ENCODE results near the gene BBS9.
"Not testable (repeated sequence)": the region's sequence is repeated elsewhere in the genome, so short reads cannot be mapped to it uniquely, and the experiment has no call there.

BBS9 gene

GRCh38 chr7:33278095-33278494 lies 148.7 kb downstream of the BBS9 start:
- Histone ChIP-seq H3K4me1 (ENCODE audit: insufficient read depth, low read length) (no peaks in the 10 kb centered on the region), H3K9me3 (ENCODE audit: low read length) (no peaks in the 10 kb centered on the region), H3K4me3 (ENCODE audit: low read length) (no peak overlapping the region), H3K27me3 (ENCODE audit: insufficient read depth, low read length) (no peaks in the 10 kb centered on the region), H3K36me3 (ENCODE audit: insufficient read depth, low read length) (no peaks in the 10 kb centered on the region), H2AFZ (ENCODE audit: low read depth, low read length) (no peak overlapping the region)

- no peak overlapping the region for H2AFZ ChIP-seq (ENCODE audit: low read depth, low read length)
These were observed 157.1 kb downstream of the BBS9 start for GRCh38 chr7:33286501-33286900.

DNA sequence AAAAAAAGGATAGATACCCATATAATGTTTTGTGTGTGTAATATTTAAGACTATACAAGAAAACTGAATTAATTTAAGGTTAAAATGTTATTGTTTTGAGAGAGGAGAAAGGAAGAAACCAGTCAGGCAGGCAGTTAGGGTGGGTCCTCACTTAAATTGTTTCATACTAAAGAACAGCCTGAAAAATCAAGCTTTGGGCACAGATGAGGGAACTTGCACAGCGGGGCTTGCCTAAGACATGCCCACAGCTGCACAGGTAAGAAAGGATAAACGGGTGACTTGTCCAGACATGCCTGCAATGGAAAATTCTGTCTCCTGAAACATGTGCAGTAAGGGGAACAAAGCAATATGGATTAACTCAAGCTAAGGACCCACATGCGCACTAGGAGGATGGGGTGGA lies 158.4 kb downstream of the BBS9 start:
- no peaks in the 10 kb centered on the region for H3K27me3 ChIP-seq (ENCODE audit: insufficient read depth, low read length)
- no peaks in the 10 kb centered on the region for H3K36me3 ChIP-seq (ENCODE audit: insufficient read depth, low read length)
- no peak overlapping the region for H2AFZ ChIP-seq (ENCODE audit: low read depth, low read length)
- no peak overlapping the region for H3K4me3 ChIP-seq (ENCODE audit: low read length)
- H3K4me1 ChIP-seq (ENCODE audit: insufficient read depth, low read length) = no peaks in the 10 kb centered on the region
- H3K9me3 ChIP-seq (ENCODE audit: low read length) = peaks cover 3% of the 10 kb centered on the region

More at GRCh38 chr7:33286501-33286900, 157.1 kb downstream of the BBS9 start:
- Histone ChIP-seq H3K36me3 (ENCODE audit: insufficient read depth, low read length) (no peaks in the 10 kb centered on the region), H3K9me3 (ENCODE audit: low read length) (peaks cover 3% of the 10 kb centered on the region), H3K27me3 (ENCODE audit: insufficient read depth, low read length) (no peaks in the 10 kb centered on the region), H3K4me3 (ENCODE audit: low read length) (no peak overlapping the region), H3K4me1 (ENCODE audit: insufficient read depth, low read length) (no peaks in the 10 kb centered on the region)

DNA sequence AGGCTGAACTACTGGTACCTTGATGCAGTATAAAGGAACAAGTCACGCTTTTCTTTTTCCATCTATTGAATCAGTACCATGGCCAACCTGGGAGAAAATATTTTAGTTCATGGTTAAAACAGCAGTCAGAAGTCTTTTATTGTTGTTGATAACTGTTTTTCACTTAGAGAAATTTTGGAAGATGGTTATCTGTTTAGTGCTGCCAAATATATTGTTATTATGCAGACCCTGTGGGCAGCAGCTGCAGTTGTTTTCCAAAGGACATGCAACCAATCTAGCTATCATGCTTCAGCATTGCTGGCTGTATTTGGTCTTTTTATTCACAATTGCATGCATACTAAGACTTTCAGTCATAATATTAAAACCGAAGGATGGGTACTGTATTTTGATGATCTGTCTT lies 169.5 kb downstream of the BBS9 start:
- H3K9me3 ChIP-seq (ENCODE audit: low read length) = peaks cover 3% of the 10 kb centered on the region
- H3K4me3 ChIP-seq (ENCODE audit: low read length) = no peak overlapping the region
- no peaks in the 10 kb centered on the region for H3K4me1 ChIP-seq (ENCODE audit: insufficient read depth, low read length)
- H2AFZ ChIP-seq (ENCODE audit: low read depth, low read length) = no peak overlapping the region
- no peaks in the 10 kb centered on the region for H3K27me3 ChIP-seq (ENCODE audit: insufficient read depth, low read length)
- no peaks in the 10 kb centered on the region for H3K36me3 ChIP-seq (ENCODE audit: insufficient read depth, low read length)

GRCh38 chr7:33299425-33299824 lies 170.1 kb downstream of the BBS9 start:
- no peak overlapping the region for H3K4me3 ChIP-seq (ENCODE audit: low read length)
- H3K4me1 ChIP-seq (ENCODE audit: insufficient read depth, low read length) = no peaks in the 10 kb centered on the region
- no peak overlapping the region for H2AFZ ChIP-seq (ENCODE audit: low read depth, low read length)
- peaks cover 3% of the 10 kb centered on the region for H3K9me3 ChIP-seq (ENCODE audit: low read length)
- no peaks in the 10 kb centered on the region for H3K36me3 ChIP-seq (ENCODE audit: insufficient read depth, low read length)
- no peaks in the 10 kb centered on the region for H3K27me3 ChIP-seq (ENCODE audit: insufficient read depth, low read length)

- no peak overlapping the region for H2AFZ ChIP-seq (ENCODE audit: low read depth, low read length)
- no peaks in the 10 kb centered on the region for H3K27me3 ChIP-seq (ENCODE audit: insufficient read depth, low read length)
- H3K9me3 ChIP-seq (ENCODE audit: low read length) = peaks cover 3% of the 10 kb centered on the region
- no peaks in the 10 kb centered on the region for H3K4me1 ChIP-seq (ENCODE audit: insufficient read depth, low read length)
- no peaks in the 10 kb centered on the region for H3K36me3 ChIP-seq (ENCODE audit: insufficient read depth, low read length)
- H3K4me3 ChIP-seq (ENCODE audit: low read length) = no peak overlapping the region
These were observed 170.8 kb downstream of the BBS9 start for GRCh38 chr7:33300131-33300530.

- H2AFZ ChIP-seq (ENCODE audit: low read depth, low read length) = no peak overlapping the region
- H3K27me3 ChIP-seq (ENCODE audit: insufficient read depth, low read length) = no peaks in the 10 kb centered on the region
- no peaks in the 10 kb centered on the region for H3K4me1 ChIP-seq (ENCODE audit: insufficient read depth, low read length)
- no peak overlapping the region for H3K4me3 ChIP-seq (ENCODE audit: low read length)
- H3K36me3 ChIP-seq (ENCODE audit: insufficient read depth, low read length) = no peaks in the 10 kb centered on the region
- peaks cover 3% of the 10 kb centered on the region for H3K9me3 ChIP-seq (ENCODE audit: low read length)
These were observed 171.4 kb downstream of the BBS9 start for GRCh38 chr7:33300742-33301141.

DNA sequence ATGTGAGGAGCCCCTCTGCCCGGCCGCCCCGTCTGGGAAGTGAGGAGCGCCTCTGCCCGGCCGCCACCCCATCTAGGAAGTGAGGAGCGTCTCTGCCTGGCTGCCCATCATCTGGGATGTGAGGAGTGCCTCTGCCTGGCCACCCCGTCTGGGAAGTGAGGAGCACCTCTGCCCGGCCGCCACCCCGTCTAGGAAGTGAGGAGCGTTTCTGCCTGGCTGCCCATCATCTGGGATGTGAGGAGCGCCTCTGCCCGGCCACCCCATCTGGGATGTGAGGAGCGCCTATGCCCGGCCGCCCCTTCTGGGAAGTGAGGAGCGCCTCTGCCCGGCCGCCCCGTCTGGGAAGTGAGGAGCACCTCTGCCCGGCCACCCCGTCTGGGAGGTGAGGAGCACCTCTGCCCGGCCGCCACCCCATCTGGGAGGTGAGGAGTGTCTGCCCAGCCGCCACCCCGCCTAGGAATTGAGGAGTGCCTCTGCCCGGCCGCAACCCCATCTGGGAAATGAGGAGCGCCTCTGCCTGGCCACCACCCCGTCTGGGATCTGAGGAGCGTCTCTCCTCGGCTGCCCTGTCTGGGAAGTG lies 174.7 kb downstream of the BBS9 start:
- H3K36me3 ChIP-seq (ENCODE audit: insufficient read depth, low read length); H3K4me3 ChIP-seq (ENCODE audit: low read length); H3K9me3 ChIP-seq (ENCODE audit: low read length); H2AFZ ChIP-seq (ENCODE audit: low read depth, low read length); H3K4me1 ChIP-seq (ENCODE audit: insufficient read depth, low read length); H3K27me3 ChIP-seq (ENCODE audit: insufficient read depth, low read length): not testable (repeated sequence)

GRCh38 chr7:33307205-33307604 lies 177.8 kb downstream of the BBS9 start:
- no peak overlapping the region for H3K4me3 ChIP-seq (ENCODE audit: low read length)
- no peaks in the 10 kb centered on the region for H3K27me3 ChIP-seq (ENCODE audit: insufficient read depth, low read length)
- no peak overlapping the region for H2AFZ ChIP-seq (ENCODE audit: low read depth, low read length)
- H3K4me1 ChIP-seq (ENCODE audit: insufficient read depth, low read length) = no peaks in the 10 kb centered on the region
- H3K36me3 ChIP-seq (ENCODE audit: insufficient read depth, low read length) = no peaks in the 10 kb centered on the region
- H3K9me3 ChIP-seq (ENCODE audit: low read length) = no peaks in the 10 kb centered on the region

GRCh38 chr7:33310546-33310945 lies 181.2 kb downstream of the BBS9 start:
- Histone ChIP-seq H3K27me3 (ENCODE audit: insufficient read depth, low read length) (no peaks in the 10 kb centered on the region), H3K9me3 (ENCODE audit: low read length) (no peaks in the 10 kb centered on the region), H3K36me3 (ENCODE audit: insufficient read depth, low read length) (no peaks in the 10 kb centered on the region), H3K4me3 (ENCODE audit: low read length) (no peak overlapping the region), H3K4me1 (ENCODE audit: insufficient read depth, low read length) (no peaks in the 10 kb centered on the region), H2AFZ (ENCODE audit: low read depth, low read length) (no peak overlapping the region)

DNA sequence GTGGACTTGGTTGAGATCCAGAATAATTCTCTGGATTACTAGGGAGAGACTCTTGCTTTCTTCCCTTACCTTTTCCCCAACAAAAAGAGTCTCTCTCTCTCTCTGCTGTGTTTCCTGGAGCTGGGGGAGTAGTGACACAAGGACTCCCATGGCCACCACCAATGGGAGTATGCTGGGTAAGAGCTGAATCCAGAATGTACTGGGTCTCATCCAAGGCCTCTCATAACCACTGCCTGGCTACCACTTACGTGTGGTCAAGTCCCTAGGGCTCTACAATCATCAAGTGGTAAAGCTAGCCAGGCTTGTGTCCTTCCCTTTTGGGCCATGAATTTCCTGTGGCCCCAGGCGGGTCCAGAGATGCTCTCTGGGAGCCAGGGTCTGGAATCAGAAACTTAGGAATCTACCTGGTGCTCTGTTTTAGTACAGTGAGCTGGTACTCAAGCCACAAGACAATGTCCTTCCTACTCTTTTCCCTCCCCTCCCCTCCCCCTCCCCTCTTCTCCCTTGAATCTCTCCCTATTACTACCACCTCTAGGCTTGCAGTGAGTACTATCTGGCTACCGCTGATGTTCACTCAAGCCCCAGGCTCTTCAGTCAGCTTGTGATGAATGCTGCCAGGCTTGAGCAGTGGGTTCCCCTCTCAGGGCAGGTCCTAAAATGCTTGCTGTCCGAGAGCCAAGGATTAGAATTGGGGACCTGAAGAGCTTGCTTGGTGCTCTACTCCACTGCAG lies 196.6 kb downstream of the BBS9 start:
- no peaks in the 10 kb centered on the region for H3K36me3 ChIP-seq (ENCODE audit: insufficient read depth, low read length)
- no peaks in the 10 kb centered on the region for H3K27me3 ChIP-seq (ENCODE audit: insufficient read depth, low read length)
- no peaks in the 10 kb centered on the region for H3K4me1 ChIP-seq (ENCODE audit: insufficient read depth, low read length)
- no peak overlapping the region for H3K4me3 ChIP-seq (ENCODE audit: low read length)
- no peaks in the 10 kb centered on the region for H3K9me3 ChIP-seq (ENCODE audit: low read length)
- no peak overlapping the region for H2AFZ ChIP-seq (ENCODE audit: low read depth, low read length)

DNA sequence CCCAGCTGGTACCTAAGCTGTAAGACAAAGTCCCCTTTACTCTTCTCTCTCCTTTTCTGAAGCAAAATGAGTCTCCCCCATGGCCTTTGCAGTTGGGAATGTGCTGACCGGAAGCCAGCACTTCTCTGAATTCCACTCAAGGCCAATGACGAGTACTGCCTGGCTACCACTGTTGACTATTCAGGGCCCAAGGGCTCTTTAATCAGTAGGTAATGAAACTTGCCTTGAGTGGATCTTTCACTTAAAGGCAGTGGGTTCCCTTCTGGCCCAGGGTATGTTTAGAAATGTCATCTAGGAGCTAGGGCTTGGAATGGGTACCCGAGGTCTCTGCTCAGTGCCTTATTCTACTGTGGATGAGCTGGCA lies 197.1 kb downstream of the BBS9 start:
- Histone ChIP-seq H3K4me1 (ENCODE audit: insufficient read depth, low read length) (no peaks in the 10 kb centered on the region), H2AFZ (ENCODE audit: low read depth, low read length) (no peak overlapping the region), H3K27me3 (ENCODE audit: insufficient read depth, low read length) (no peaks in the 10 kb centered on the region), H3K36me3 (ENCODE audit: insufficient read depth, low read length) (no peaks in the 10 kb centered on the region), H3K9me3 (ENCODE audit: low read length) (no peaks in the 10 kb centered on the region), H3K4me3 (ENCODE audit: low read length) (no peak overlapping the region)

- H3K36me3 ChIP-seq (ENCODE audit: insufficient read depth, low read length) = no peaks in the 10 kb centered on the region
- H3K9me3 ChIP-seq (ENCODE audit: low read length) = no peaks in the 10 kb centered on the region
- H2AFZ ChIP-seq (ENCODE audit: low read depth, low read length) = no peak overlapping the region
- H3K4me3 ChIP-seq (ENCODE audit: low read length) = no peak overlapping the region
- no peaks in the 10 kb centered on the region for H3K4me1 ChIP-seq (ENCODE audit: insufficient read depth, low read length)
- H3K27me3 ChIP-seq (ENCODE audit: insufficient read depth, low read length) = no peaks in the 10 kb centered on the region
These were observed 198.1 kb downstream of the BBS9 start for GRCh38 chr7:33327427-33327826.

DNA sequence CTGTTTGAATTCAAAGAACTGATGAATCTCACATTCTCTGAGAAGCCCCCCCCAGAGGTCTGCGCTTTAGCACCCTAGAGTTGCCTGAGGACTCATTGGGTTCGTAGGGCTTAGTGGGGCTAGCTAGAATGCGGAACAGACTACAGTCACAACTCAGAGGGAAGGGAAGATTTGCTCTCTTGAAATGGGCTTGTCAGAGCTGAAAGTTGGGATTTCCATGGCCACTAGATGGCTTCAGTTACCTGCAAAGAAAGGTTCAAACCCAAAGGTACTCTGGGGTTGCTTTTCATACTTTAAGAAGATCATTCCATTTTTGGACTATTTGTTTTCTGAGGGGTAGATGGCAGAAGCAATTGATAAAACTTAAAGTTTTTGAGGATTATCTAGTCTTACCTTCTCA lies 205.0 kb downstream of the BBS9 start:
- H3K4me3 ChIP-seq (ENCODE audit: low read length) = no peak overlapping the region
- H3K27me3 ChIP-seq (ENCODE audit: insufficient read depth, low read length) = no peaks in the 10 kb centered on the region
- H3K4me1 ChIP-seq (ENCODE audit: insufficient read depth, low read length) = no peaks in the 10 kb centered on the region
- no peak overlapping the region for H2AFZ ChIP-seq (ENCODE audit: low read depth, low read length)
- H3K9me3 ChIP-seq (ENCODE audit: low read length) = no peaks in the 10 kb centered on the region
- H3K36me3 ChIP-seq (ENCODE audit: insufficient read depth, low read length) = no peaks in the 10 kb centered on the region
